Lung (tissue), 12 donors: ENCODE data around the gene ATP12A. TPM values are rescaled to one million over a fixed set of nuclear protein-coding genes. Genes with fewer than 3 reads are reported as not detected.

Experiments
- ATAC-seq: fragments of 200-7000 bp; cut with Tn5 transposase; one replicate; pipeline ENCODE4 v1.9.1; 2020; ENCODE audit warnings: moderate number of reproducible peaks; ENCODE audit not compliant: insufficient read depth, low FRiP score
- DNase-seq, 3 donors: peaks; one replicate each; pipeline ENCODE4 v3.0.0-alpha.2; 2013 to 2017
- H3K27ac ChIP-seq, 2 donors: one replicate each; pipeline ENCODE4 v1.5.1; 2013; ENCODE audit warnings: mild to moderate bottlenecking in 2 of 2, moderate library complexity in 2 of 2, control low read depth in 1 of 2, inconsistent platforms in 1 of 2, low read depth in 1 of 2, low read length in 1 of 2
- H3K27me3 ChIP-seq, 3 donors: one replicate each; pipeline ENCODE4 v1.5.1; 2013; ENCODE audit warnings: low read length in 2 of 3; ENCODE audit not compliant: control insufficient read depth in 3 of 3, insufficient read depth in 3 of 3
- H3K36me3 ChIP-seq, 4 donors: one replicate each; pipeline ENCODE4 v1.5.1; 2013; ENCODE audit warnings: low read length in 4 of 4, mild to moderate bottlenecking in 1 of 4, moderate library complexity in 1 of 4; ENCODE audit not compliant: control insufficient read depth in 4 of 4, insufficient read depth in 4 of 4
- H3K4me1 ChIP-seq, 5 donors: one replicate each; pipeline ENCODE4 v1.5.1; 2013; ENCODE audit warnings: low read length in 5 of 5, mild to moderate bottlenecking in 2 of 5, moderate library complexity in 1 of 5; ENCODE audit not compliant: control insufficient read depth in 5 of 5, insufficient read depth in 5 of 5
- H3K4me3 ChIP-seq: one replicate; pipeline ENCODE4 v1.5.1; 2013; ENCODE audit warnings: mild to moderate bottlenecking, control low read depth, moderate library complexity
- H3K9ac ChIP-seq, 2 donors: one replicate each; pipeline ENCODE4 v1.5.1; 2013; ENCODE audit warnings: low read length in 2 of 2, control low read depth in 1 of 2; ENCODE audit not compliant: insufficient read depth in 1 of 2
- H3K9me3 ChIP-seq, 4 donors: one replicate each; pipeline ENCODE4 v1.5.1; 2013; ENCODE audit warnings: low read length in 3 of 4, mild to moderate bottlenecking in 1 of 4, moderate library complexity in 1 of 4; ENCODE audit not compliant: control insufficient read depth in 4 of 4, insufficient read depth in 3 of 4
- CTCF ChIP-seq: IDR thresholded peaks from 2 replicates; pipeline ENCODE4 v1.5.1; 2012; ENCODE audit warnings: mild to moderate bottlenecking; ENCODE audit errors: control extremely low read depth, extremely low read depth
- WGBS, 2 donors: extraction: QIAGEN DNeasy Blood & Tissue Kit; methylation state at CpG; one replicate each; pipeline ENCODE4 v1.1.7; 2013; 5-methylcytosine and 5-hydroxymethylcytosine counted together
- polyA plus RNA-seq, 2 donors: library from polyadenylated mRNA; stranded (reverse); fragments of 200-250 nt; gene quantifications; one replicate each; pipeline ENCODE4 v1.2.1, GENCODE V29; 2013
- total RNA-seq, 2 donors: library from RNA; depleted of rRNA in 1 of 2; stranded (reverse); fragments of >200 nt in 1 of 2; gene quantifications; one replicate each; pipeline ENCODE4 v1.2.1, GENCODE V29; 2014 to 2021
- donor health status: control.
- donor health status: control.
- donor health status: Bipolar disorder and iron deficiency.
- donor health status: healthy.
- donor health status: DM: yes; HTN: yes; CAD: no.

The ATP12A gene
- total and polyA plus RNA-seq, 4 donors: 0.40 to 11.7 (median 2.2) TPM

DNA sequence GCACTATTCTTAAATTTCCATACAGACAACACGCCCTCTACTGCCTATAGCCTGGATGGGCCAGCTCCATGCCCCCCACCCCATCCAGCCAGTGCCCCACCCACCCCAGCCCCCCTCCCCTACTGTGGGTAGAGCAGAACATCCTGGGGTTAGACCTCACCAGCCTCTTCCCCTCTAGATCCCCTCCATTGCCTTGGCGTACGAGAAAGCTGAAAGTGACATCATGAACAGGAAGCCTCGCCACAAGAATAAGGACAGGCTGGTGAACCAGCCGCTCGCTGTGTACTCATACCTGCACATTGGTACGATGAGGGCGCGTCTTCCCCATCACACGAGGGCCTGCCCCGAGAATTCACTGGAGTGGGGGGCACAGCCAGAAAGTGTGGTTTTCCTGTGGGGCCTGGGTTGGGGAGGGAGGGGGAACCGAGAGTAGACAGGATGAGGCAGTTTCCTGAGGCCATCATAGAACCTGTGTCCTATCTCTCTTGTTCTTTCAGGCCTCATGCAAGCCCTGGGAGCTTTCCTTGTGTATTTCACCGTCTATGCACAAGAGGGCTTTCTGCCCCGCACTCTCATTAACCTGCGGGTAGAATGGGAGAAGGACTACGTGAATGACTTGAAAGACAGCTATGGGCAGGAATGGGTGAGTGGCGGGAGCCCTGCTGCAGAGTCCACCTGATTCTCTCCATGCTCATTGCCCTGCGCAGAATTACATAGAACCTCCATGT, 29.1 kb downstream of the ATP12A start:
- no peak overlapping the region for H3K9ac ChIP-seq
- no peak overlapping the region for H3K27ac ChIP-seq
- H3K9me3 ChIP-seq: no peaks in the 10 kb centered on the region
- DNase-seq: no peak
- no peak overlapping the region for H3K4me3 ChIP-seq
- no peaks in the 10 kb centered on the region for H3K27me3 ChIP-seq
- no peak for ATAC-seq
- 32 to 60% methylated on average over 18 of the region's 18 CpGs for WGBS, 2 donors
- H3K36me3 ChIP-seq: no peaks in the 10 kb centered on the region
- peaks cover 0 to 5% (median 0%) of the 10 kb centered on the region in 5 donors for H3K4me1 ChIP-seq
- no peak for TF ChIP-seq CTCF

DNA sequence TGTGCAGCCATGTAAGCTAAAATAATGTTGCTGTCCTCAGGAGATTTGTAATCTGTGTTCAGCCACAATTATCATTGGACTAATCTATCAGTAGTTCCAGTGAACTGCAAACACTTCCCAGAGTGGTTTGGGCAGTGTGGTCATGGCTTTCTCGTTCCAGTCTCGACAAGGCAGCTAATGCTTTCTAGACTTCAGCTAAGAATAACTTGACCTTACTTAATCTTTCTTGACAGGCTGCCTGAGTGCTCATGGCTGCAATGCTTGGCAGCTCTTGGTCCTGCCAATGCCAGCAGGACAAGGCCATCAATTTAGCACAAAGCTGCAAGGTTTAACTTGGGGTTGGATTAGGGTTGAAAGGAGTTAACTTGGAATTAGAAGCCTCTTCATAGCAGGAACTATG, 32.8 kb downstream of the ATP12A start:
- H3K36me3 ChIP-seq: no peaks in the 10 kb centered on the region
- peaks cover 0 to 5% (median 0%) of the 10 kb centered on the region in 5 donors for H3K4me1 ChIP-seq
- H3K9me3 ChIP-seq: no peaks in the 10 kb centered on the region
- TF ChIP-seq CTCF: no peak
- WGBS, 2 donors: 25 to 57% methylated on average over 2 of the region's 2 CpGs
- no peak overlapping the region for H3K9ac ChIP-seq
- peak in 1 of 3 donors; percentile 14 for DNase-seq
- ATAC-seq: no peak
- H3K27ac ChIP-seq: no peak overlapping the region
- H3K27me3 ChIP-seq: no peaks in the 10 kb centered on the region
- no peak overlapping the region for H3K4me3 ChIP-seq

DNA sequence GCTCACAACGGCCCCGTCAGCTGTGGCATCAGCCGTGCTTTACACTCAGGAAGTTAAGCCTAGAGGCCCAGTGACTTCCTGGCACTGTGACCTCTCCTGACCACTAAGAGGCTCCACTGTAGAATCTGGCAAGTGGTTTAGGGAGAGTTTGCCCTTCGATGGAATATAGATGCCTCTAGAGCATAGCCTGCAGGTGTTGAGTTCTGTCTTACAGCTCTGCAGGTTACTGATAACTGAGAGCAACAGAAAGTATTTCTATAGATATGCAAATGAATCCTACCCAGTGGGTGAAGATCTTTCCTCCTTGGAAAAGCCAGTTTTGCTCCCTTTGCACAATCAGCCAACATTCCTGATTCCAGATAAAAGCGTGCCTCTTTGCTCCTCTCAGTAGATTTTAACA, 35.8 kb downstream of the ATP12A start:
- no peak for TF ChIP-seq CTCF
- H3K4me3 ChIP-seq: no peak overlapping the region
- H3K36me3 ChIP-seq: no peaks in the 10 kb centered on the region
- H3K4me1 ChIP-seq: peaks cover 0 to 5% (median 0%) of the 10 kb centered on the region in 5 donors
- no peaks in the 10 kb centered on the region for H3K27me3 ChIP-seq
- DNase-seq (no peak), ATAC-seq (no peak)
- no peak overlapping the region for H3K9ac ChIP-seq
- no peak overlapping the region for H3K27ac ChIP-seq
- WGBS, 2 donors: 19 to 37% methylated on average over 5 of the region's 5 CpGs
- H3K9me3 ChIP-seq: no peaks in the 10 kb centered on the region
